Hindlimb muscle (tissue), 1 donor: Measurements from ENCODE around the gene BCAP31. TPM values are rescaled to one million over a fixed set of nuclear protein-coding genes. Genes with fewer than 3 reads are reported as not detected.
"Not testable (repeated sequence)": the region's sequence is repeated elsewhere in the genome, so short reads cannot be mapped to it uniquely, and the experiment has no call there.

Experiments
- DNase-seq: peaks from one replicate; pipeline ENCODE4 v3.0.0-alpha.2; 2013
- polyA plus RNA-seq: library from polyadenylated mRNA; unstranded; fragments of 120-200 nt; gene quantifications from one replicate; pipeline ENCODE4 v1.2.1, GENCODE V29; 2013; ENCODE audit not compliant: insufficient read length

BCAP31 gene
- polyA plus RNA-seq, 1 donor: 80.6 TPM

DNA sequence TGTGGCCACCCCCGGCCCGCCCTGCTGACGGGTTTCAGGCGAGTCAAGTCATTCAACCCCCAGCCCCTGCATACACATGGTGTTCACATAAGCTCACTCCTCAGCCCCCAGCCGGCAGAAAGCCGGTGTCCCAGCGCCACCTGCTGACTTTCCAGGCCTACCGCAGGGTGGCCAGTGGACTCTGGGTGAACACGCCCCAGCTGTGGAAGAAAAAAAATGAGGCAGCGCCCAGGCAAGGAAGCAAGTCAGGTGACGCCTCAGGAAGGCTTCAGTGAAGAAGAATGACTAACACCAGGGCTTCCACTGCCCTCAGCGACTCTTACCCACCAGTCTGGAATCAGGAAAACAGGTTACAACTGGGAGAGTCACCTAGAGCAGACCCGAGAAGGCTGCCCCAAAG lies 15.8 kb downstream of the BCAP31 start:
- DNase-seq: peak; percentile 49

DNA sequence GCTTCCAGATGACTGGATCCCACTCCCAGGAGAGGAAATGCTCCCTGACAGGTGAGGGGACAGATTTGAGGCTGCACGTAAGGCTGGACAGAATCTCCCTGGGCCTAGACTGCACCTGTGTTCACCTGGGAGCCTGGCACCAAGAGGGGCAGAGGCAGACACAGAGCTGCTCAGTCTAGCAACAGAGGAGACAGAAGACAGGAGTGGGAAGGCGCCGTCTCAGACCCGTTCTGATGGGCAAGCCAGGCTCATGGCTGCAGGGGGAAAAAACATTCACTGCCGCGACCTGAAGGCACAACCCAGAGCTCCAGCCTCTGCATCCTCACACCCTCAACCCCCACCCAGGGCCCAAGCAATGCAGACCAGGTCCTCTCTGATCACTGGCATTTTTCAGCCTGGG lies 16.8 kb downstream of the BCAP31 start:
- no peak for DNase-seq

DNA sequence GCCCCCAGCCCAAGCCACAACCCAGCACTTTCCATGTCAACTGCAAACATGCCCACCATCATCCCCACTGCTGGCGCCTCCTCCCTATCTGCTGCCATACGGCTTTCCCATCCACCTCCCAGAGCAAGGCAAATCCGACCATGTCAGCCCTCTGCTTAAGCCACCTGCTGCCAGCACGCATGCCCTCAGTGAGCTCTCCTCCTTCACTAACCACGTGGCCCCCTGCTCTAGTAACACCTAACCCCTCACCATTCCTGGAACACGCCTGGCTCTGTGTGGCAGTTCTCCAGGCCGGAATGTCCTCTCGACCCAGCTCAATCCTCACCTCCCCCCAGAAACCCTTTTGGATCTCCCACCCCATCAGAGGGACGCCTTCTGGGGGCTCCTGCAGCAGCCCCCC lies 17.4 kb downstream of the BCAP31 start:
- DNase-seq: no peak

DNA sequence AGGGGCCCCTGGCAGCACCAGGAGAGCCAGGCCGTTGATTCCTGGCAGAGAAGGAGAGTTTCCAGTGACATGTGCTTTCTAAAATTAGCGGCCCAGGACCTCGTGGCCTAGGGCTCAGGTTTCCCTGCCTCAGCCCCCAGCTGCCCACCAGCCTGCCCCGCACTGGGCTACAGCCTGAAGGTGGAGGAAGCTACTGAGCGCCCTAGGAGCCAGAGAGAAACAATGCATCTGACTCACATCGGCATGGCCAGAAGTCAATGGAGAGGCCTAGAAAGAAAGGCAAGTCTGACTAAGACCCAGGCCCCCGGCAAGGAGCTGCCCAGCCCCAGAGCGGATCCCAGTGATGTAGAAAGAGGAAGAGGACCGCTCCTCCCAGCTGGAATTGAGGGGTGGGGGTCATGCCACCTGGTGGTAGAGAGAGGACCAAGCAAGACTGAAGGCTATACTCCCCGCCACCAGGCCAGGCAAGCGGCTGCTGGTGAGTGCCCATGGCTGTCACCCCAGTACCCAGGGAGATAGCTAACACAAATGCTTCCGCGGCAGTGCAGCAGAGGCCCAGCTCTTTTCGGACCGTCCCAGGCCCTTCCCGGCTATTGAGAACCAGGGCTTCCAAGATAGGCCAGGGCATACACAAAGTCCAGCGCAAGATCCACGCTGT lies 18.7 kb downstream of the BCAP31 start:
- not testable (repeated sequence) for DNase-seq

DNA sequence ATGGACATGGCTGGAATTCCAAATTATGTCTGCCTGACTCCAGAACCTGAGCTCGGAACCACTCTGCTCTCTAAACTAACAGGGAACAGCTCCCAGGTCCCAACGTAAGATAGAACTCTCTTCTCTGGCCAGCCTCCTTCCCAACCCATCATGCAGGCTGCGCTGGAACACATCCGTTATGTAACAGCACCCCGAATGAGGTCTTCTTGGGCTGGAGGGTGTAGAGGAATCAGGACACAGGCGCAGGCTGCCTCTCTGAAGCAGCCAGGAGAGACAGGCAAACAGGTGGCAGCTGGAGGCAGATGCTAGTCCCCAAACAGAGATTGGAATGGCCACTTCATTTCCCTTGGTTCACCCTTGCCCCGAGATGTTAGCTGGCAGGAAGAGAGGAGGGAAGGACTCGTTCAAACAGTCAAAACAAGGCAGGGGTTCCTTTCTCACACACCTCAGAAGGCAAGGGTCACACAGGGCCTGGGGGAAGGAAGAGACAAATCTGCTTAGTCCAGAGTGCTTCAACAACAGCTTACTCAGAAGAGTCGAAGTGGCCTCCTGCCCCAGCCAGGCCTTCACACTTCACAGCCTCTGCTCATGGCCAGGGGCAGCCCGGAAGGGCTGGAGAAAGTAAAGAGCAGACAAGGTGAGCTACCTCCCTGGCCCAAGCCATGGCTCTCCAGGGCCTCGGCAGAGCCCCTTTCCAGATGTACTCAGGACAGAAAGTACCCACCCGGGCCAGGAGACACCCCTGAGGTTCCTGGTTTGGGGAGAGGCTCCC lies 19.4 kb downstream of the BCAP31 start:
- not testable (repeated sequence) for DNase-seq

DNA sequence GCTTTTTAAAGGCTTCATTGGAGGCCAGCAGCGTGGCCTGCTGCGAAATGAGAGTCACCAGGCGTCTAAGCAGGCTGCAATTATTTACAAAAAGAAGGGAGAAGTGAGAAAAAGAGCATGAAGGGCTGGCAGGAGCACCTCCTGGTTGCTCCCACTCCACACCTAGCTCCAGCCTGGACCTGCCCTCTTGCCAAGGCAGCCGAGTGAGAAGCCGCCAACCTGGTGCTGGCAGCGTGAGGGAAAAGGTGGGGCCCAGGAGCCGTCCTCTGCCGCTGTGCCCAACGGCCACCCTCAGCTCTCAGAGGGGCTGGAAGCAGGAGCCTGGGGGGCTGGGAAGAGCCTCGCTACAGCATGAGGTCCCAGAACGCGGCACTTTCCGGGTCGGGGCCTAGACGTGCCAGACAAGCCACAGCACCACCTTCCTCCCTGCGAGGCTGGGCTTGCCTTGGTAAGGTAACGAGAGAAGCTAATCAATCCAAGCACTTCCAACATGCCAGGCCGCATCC lies 20.1 kb downstream of the BCAP31 start:
- DNase-seq: no peak

DNA sequence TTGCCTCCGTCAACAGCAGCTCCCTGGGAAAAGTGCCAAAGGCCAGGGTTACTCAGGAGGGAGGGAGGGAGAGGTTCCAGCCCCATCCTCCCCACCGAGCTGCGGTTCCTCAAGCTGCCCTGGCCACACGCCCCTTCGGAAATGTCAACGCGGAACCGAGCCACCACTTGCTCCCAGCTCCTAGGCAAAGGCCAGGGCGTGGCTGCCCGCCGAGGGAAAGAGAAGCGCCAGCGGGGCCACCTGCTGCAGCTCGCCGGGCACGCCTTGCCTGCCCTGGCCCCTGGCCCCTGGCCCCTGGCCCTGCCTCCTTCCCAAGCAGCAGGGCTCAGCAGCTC lies 21.2 kb downstream of the BCAP31 start:
- no peak for DNase-seq

DNA sequence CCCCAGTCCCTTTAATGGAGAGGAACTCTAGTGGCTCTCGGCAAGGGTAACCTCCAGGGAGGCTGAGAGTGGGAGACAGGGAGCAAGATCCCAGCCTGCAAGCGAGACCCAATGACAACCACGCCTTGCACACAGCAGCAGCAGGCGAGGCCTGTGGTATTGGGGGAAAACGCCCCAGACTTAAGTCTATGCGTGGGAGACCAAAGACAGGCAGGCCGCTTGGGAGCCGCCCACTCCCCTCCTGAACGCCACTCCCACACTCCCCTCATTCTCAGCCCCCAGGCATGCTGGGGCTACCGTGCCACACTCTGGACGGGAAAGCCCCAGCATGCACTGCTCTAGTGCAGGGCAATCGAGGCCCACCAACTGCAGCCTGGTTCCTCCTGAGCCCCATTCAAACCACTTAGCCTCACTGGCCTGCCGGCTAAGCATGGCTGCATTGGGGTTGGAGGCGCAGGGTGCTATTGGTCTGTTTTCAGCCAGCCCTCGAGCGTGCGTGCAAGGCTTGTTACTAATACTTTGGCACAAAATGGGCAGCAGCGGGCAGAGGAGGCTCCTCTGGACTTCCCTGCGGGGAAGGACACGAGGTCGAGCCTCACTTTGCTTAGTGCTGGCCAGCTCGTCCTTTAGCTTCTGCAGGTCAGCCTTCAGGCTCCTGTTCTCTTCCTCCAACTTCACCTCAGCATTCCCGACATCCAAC lies 21.7 kb downstream of the BCAP31 start:
- DNase-seq: no peak

DNA sequence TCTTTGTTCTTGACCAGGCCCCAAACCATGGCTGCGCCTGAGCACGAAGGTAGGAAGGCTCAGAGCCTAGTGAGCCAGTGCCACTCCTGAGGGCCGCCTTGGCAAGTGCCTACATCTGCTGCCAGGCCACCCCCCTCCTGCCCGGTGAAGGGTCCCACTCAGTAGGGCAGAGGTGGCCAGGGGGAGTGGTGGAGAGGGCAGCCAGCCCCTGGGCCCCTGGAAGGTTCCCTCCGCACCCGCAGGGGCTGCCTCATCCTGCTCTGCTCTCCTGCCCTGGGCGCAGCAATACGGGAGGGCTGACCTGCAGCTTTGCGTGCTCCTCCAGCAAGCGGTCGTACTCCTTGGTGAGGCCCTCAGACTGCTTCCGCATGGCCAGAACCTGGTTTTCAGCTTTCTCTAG lies 22.5 kb downstream of the BCAP31 start:
- no peak for DNase-seq

DNA sequence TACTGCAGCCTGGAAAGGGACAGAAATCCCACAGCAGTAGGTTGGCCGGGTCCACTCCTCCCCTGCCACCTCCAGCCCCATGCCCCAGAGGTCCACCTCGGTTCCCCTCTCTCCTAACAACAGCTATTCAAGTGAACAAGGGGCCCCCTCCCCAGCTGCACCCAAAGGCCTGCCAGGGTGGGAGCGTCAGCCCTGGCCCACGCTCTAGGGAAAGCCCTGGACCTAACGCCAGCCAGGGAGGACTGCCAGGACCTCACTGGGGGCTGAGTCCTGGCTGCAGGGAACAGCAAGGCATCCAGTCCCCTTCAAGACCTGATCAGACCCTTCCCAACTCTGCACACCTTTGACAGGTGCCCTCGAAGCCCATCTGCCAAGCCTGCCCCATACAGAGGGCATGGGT lies 23.2 kb downstream of the BCAP31 start:
- no peak for DNase-seq

DNA sequence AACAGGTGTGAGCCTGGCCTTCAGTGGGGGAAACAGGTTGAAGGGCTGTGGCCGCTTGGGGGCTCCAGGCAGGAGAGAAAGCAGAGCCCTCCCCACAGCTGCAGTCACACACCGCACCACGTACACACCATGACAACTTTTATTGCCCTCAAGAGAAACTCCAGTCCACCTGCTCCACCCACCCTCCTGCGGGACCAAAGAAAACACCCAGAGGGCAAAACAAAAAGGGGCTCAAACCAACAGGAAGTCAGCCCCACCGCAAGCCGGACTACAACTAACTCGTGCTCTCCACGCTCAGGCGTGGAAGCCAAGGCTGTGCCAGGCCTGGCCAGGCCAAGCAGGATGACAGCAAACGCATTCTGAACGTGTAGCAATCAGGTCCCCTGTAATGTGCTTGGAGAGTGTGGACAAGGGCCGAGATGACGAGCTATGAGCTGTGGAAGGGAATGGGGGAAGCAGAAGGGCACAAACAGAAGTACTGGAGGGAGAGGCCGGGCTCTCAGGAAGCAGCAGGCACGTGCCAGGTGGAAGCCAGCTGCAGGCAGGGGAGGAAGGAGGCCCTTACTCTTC lies 23.7 kb downstream of the BCAP31 start:
- no peak for DNase-seq

DNA sequence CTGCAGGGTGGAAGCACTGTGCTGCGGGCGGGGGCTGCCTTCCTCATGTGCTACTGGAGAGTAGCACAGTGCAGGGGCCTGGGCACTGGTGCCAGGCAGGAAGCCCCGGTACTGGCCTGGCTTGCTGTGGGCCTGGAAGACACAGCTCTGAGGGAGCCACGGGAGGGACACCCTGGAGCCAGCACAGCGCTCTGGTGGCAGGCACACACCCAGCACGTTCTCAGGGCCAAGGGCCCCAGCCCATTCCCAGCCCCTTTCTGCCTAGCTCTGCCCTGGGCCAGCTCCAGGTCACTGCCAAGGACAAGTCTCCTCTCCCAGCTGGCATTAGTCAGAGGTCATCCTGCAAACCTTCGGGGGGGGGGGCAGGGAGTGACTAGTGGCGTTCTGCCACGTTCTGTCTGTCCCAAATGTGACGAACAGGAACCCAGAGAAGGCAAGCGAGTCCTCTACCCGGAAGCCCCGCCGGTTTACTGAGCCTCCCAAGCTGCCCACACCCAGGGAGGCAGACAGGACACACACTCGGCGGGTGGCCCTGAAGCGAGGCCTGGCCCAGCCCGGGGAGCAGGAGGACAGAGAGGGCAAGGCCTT lies 24.3 kb downstream of the BCAP31 start:
- not testable (repeated sequence) for DNase-seq

DNA sequence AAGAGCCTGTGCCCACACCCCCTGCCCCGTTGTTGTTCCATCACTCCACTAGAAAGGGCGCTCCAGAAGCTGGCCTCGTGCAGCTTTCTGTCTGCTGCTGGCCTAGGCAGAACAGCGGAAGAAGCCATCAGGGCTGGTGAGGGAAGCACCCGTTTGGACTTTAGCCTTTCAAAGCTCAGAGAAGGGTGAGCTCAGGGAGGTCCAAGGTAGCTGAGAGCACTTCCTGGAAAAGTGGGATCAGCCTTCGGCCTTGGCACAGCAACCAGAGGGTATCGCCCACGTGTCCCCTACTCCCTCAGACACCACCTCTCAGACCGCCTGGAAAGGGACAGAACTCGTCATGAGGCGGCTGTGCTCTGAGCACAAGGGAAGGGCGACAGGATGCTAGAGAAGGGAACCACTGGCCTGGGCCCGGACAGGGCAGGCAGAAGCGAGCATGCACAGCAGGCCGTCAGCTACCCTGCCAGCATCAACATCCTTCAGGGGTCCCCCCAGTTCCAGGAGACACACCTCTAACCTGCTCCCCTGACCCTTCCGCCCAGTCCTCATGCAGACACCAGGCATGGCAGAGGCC lies 24.9 kb downstream of the BCAP31 start:
- not testable (repeated sequence) for DNase-seq

DNA sequence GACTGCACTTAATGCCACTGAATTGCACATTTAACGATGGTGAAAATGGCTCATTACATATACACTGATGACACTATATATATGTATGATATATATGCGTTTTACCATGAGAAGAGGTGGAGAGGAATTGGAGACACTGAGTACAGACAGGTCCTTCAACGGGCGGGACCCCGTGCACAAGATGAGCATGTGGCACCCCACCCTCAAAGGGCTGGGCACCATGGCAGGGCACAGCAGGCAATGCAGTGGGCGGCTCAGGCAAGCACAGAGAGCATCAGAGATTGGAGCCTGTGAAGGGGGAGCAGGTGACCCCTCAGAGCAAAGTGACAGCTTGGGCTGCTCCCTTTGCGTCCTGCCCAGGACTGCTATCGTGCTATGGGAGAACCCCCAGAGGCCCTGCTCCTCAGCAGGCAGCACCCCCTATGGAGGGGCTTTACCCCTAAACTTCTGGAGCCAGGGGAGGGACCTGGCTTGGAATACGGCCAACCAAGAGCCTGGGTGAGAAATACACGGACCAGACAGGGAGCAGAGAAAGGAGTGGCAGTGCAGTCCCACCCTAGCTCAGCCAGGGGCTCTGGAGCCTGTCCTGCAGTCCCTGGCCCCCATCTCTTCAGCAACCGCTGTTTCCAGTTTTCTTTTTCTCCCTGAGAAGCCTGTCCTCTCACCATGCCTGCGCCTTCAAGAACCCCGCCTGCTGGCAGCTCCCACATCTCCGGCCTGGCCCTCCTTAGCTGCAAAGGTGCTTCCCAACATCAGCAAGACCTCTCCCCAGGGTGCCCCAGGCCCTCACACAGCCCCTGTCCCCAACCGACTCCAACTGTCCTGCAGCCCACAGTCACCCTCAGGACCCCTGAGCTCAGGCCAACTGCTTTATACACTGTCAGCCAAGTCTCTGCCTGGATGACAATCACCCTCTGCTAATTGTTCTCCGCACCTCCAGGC lies 26.0 kb downstream of the BCAP31 start:
- DNase-seq: no peak

DNA sequence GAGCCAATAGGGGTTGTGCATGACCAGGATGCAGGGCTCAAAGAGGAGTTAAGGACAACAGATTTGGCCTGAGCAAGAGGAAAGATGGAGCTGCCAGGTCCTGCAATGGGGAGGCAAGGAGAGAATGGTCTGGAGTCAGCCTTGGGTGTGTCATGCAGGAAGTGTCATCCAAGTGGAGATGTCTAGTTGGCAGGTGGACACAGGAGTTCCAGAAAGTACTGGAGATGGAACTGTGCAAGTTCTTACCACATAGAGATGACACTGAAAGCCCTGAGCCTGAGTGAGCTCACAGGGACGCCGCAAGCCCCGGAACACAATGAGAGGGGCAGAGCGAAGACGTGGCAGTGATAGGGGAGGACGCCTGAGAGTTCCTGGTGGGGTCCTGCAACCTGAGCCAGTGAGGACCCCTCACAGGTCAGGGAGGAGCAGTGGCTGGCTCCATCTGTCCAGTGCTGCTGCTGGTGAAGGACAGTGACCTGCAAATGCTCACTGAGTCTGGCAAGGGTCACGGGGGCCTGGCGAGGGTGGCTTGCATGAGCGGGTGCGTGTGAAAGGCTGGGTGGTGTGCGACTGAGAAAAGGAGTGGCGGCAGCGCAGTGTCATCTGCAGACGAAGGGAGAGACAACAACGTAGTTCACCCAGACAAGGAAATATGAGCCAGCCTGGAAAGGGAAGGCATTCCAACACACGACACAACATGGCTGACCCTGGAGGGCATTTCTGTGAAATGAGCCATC lies 27.0 kb downstream of the BCAP31 start:
- not testable (repeated sequence) for DNase-seq

DNA sequence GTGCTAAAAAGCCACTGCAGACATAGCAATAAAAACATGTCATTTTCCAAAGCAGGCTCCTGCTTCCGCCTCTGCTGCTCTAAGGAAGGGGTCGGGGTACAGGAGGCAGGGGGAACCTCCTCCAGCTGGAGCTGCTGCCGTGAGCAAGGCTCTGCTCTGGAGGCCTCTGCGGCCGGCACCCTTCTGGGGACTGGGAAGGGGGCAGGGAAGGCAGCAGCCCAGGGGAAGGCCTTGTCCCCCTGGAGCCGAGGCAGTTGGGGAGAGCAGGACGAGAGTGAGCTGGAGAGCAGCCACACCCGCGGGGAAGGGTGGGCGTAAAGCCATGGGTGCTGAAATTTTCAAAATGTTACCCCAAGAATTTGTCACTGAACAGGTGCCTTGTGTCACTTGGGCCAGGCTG lies 27.6 kb downstream of the BCAP31 start:
- not testable (repeated sequence) for DNase-seq

DNA sequence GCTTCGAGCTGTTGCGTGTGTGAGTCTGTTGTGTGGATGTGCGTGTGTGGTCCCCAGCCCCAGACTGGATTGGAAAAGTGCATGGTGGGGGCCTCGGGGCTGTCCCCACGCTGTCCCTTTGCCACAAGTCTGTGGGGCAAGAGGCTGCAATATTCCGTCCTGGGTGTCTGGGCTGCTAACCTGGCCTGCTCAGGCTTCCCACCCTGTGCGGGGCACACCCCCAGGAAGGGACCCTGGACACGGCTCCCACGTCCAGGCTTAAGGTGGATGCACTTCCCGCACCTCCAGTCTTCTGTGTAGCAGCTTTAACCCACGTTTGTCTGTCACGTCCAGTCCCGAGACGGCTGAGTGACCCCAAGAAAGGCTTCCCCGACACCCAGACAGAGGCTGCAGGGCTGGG lies 28.1 kb downstream of the BCAP31 start:
- no peak for DNase-seq

DNA sequence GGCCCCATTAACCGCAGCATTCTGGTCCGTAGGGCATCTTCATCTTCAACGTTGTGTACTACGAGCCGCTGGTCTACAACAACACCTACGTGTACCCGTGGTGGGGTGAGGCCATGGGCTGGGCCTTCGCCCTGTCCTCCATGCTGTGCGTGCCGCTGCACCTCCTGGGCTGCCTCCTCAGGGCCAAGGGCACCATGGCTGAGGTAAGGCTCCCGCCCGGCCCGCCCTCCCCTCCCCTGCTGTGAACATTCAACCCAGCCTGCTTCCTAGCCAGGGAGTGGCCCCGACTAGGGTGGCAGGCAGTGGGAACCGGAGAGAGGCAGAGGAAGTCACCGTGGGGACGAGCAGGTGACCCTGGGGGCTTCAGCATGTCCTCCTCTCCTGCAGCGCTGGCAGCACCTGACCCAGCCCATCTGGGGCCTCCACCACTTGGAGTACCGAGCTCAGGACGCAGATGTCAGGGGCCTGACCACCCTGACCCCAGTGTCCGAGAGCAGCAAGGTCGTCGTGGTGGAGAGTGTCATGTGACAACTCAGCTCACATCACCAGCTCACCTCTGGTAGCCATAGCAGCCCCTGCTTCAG lies 29.4 kb downstream of the BCAP31 start:
- no peak for DNase-seq

DNA sequence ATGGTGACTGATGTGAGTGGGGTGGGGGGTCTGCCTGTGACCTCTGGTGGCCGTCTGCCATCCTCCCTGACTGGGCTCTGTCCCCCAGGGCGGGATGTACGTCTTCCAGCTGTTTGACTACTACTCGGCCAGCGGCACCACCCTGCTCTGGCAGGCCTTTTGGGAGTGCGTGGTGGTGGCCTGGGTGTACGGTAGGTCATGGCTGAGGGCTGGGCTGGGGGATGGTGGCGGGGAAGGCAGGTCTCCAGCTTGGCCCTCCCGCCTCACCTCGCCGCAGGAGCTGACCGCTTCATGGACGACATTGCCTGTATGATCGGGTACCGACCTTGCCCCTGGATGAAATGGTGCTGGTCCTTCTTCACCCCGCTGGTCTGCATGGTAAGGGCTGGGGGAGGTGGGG lies 29.9 kb downstream of the BCAP31 start:
- not testable (repeated sequence) for DNase-seq
